ENCODE results near the gene MSRB1.

GRCh38 chr16:1929105-1929504, 13.9 kb downstream of the MSRB1 start:
- TF ChIP-seq, protein P1, sequence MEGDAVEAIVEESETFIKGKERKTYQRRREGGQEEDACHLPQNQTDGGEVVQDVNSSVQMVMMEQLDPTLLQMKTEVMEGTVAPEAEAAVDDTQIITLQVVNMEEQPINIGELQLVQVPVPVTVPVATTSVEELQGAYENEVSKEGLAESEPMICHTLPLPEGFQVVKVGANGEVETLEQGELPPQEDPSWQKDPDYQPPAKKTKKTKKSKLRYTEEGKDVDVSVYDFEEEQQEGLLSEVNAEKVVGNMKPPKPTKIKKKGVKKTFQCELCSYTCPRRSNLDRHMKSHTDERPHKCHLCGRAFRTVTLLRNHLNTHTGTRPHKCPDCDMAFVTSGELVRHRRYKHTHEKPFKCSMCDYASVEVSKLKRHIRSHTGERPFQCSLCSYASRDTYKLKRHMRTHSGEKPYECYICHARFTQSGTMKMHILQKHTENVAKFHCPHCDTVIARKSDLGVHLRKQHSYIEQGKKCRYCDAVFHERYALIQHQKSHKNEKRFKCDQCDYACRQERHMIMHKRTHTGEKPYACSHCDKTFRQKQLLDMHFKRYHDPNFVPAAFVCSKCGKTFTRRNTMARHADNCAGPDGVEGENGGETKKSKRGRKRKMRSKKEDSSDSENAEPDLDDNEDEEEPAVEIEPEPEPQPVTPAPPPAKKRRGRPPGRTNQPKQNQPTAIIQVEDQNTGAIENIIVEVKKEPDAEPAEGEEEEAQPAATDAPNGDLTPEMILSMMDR (IDR thresholded peaks at IDR 0.05; ENCODE audit: borderline replicate concordance, extremely low read depth, low read length, poor library complexity, severe bottlenecking) = no peak
- TF ChIP-seq EZH2 (IDR thresholded peaks at IDR 0.05; ENCODE audit: borderline replicate concordance, low read depth, low read length, severe bottlenecking) = no peak
